ENCODE data around the gene UIMC1. TPM values are rescaled to one million over a fixed set of nuclear protein-coding genes. Genes with fewer than 3 reads are reported as not detected.
A peak's percentile ranks its signal among the peaks of the same experiment; 100 is the strongest.

The UIMC1 gene
- total RNA-seq, 2 donors from 2014 or later = 46.6 to 50.8 TPM

DNA sequence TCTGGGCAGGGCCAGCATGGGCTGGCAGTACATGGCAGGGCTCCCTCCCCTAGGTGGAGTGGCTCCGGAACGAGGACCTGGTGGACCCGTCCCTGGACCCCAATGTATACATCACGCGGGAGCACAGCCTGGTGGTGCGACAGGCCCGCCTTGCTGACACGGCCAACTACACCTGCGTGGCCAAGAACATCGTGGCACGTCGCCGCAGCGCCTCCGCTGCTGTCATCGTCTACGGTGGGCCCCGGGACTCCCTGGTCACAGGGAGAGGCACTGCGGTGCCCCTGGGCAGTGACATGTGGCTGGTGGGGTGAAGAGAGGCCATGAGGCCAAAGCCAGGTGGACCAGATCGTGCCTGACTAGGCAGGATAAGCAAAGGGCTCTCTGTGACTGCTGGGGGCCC is 137.8 kb downstream of the UIMC1 start:
- Histone ChIP-seq H3K27me3 (ENCODE audit: control insufficient read depth, insufficient read depth, low read length, poor library complexity, severe bottlenecking) (peaks cover 7% of the 10 kb centered on the region), H3K4me1 (ENCODE audit: control insufficient read depth, insufficient read depth, low read length) (peaks cover 17% of the 10 kb centered on the region), H3K27ac (ENCODE audit: low read depth, low read length) (no peak overlapping the region), H3K9ac (ENCODE audit: extremely low read depth, low read length, poor library complexity, severe bottlenecking) (no peak overlapping the region), H3K4me3 (ENCODE audit: low read length) (no peak overlapping the region), H3K9me3 (ENCODE audit: control insufficient read depth, low read length) (no peaks in the 10 kb centered on the region), H3K36me3 (ENCODE audit: control insufficient read depth, insufficient read depth, low read length) (no peaks in the 10 kb centered on the region)
- Mint-ChIP-seq H3K4me1 (peaks cover 24% of the 10 kb centered on the region), H3K9me3 (no peaks in the 10 kb centered on the region), H3K36me3 (ENCODE audit: low read depth) (no peaks in the 10 kb centered on the region), H3K27ac (no peak overlapping the region), H3K27me3 (ENCODE audit: insufficient read depth) (peaks cover 13% of the 10 kb centered on the region), H3K4me3 (no peak overlapping the region)
- DNase-seq = no peak
- 95 to 98% methylated on average over 12 to 20 of the region's 20 CpGs for WGBS, 2 experiments (ENCODE audit: insufficient coverage in 1 of 2, insufficient read length in 1 of 2)
- TF ChIP-seq, protein P1, sequence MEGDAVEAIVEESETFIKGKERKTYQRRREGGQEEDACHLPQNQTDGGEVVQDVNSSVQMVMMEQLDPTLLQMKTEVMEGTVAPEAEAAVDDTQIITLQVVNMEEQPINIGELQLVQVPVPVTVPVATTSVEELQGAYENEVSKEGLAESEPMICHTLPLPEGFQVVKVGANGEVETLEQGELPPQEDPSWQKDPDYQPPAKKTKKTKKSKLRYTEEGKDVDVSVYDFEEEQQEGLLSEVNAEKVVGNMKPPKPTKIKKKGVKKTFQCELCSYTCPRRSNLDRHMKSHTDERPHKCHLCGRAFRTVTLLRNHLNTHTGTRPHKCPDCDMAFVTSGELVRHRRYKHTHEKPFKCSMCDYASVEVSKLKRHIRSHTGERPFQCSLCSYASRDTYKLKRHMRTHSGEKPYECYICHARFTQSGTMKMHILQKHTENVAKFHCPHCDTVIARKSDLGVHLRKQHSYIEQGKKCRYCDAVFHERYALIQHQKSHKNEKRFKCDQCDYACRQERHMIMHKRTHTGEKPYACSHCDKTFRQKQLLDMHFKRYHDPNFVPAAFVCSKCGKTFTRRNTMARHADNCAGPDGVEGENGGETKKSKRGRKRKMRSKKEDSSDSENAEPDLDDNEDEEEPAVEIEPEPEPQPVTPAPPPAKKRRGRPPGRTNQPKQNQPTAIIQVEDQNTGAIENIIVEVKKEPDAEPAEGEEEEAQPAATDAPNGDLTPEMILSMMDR (conservative IDR thresholded peaks at IDR 0.05) = no peak

DNA sequence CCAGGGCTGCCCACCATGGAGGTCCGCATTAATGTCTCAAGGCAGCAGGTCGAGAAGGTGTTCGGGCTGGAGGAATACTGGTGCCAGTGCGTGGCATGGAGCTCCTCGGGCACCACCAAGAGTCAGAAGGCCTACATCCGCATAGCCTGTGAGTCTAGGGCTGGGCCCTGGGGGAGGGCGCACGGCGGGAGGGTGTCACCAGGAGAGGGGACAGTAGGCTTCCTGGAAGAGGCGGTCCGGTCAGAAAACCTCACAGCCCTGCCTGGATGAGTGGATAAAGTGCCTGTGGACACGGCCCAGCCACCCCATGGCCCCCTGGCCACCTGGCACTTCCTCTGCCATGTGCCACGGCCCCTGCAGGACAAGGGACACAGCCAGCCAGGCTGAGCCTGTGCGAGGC is 138.5 kb downstream of the UIMC1 start:
- Mint-ChIP-seq H3K9me3 (no peaks in the 10 kb centered on the region), H3K36me3 (ENCODE audit: low read depth) (no peaks in the 10 kb centered on the region), H3K27ac (no peak overlapping the region), H3K4me3 (no peak overlapping the region), H3K4me1 (peaks cover 28% of the 10 kb centered on the region), H3K27me3 (ENCODE audit: insufficient read depth) (peaks cover 13% of the 10 kb centered on the region)
- no peak overlapping the region for H3K9ac ChIP-seq (ENCODE audit: extremely low read depth, low read length, poor library complexity, severe bottlenecking)
- H3K36me3 ChIP-seq (ENCODE audit: control insufficient read depth, insufficient read depth, low read length) = no peaks in the 10 kb centered on the region
- H3K4me3 ChIP-seq (ENCODE audit: low read length) = no peak overlapping the region
- TF ChIP-seq, protein P1 (conservative IDR thresholded peaks at IDR 0.05) = no peak
- H3K27me3 ChIP-seq (ENCODE audit: control insufficient read depth, insufficient read depth, low read length, poor library complexity, severe bottlenecking) = peaks cover 7% of the 10 kb centered on the region
- H3K9me3 ChIP-seq (ENCODE audit: control insufficient read depth, low read length) = no peaks in the 10 kb centered on the region
- no peak overlapping the region for H3K27ac ChIP-seq (ENCODE audit: low read depth, low read length)
- DNase-seq = no peak
- 90 to 95% methylated on average over 8 to 14 of the region's 14 CpGs for WGBS, 2 experiments (ENCODE audit: insufficient coverage in 1 of 2, insufficient read length in 1 of 2)
- H3K4me1 ChIP-seq (ENCODE audit: control insufficient read depth, insufficient read depth, low read length) = peaks cover 17% of the 10 kb centered on the region

DNA sequence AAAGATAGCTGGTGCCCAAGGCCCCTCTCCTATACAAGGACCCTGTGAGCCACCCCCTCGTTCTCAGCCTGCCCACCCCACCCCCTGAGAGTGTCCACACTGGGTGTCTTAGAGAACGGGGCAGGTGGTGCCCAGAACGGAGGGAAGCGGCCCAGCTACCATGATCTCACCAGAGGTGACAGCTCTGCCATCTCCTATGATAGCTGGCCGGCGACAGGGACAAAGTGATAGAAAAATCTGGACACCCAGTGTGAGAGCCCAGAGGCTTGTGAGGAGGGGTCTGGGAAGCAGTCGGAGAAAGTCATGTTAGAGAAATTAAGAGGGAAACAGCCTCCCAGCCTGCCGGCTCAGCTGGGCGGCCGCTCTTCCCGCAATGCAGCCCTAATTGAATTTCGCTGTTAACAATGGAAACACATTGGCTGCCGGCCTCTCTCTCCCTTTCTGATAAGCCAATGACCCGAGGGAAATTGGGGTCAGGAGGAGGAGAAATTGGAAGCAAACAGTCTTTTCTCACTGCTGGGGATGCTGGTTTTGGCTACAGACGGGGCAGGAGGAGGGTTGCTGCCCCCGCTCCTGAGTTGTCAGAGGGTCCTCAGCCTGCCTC is 139.8 kb downstream of the UIMC1 start:
- Mint-ChIP-seq H3K27me3 (ENCODE audit: insufficient read depth) (peaks cover 13% of the 10 kb centered on the region), H3K27ac (no peak overlapping the region)
- no peak overlapping the region for H3K4me3 ChIP-seq (ENCODE audit: low read length)

More for the DNA sequence above, 139.8 kb downstream of the UIMC1 start:
- Histone ChIP-seq H3K27ac (ENCODE audit: low read depth, low read length) (peak overlapping the region; percentile 51), H3K4me1 (ENCODE audit: control insufficient read depth, insufficient read depth, low read length) (peaks cover 20% of the 10 kb centered on the region), H3K9me3 (ENCODE audit: control insufficient read depth, low read length) (no peaks in the 10 kb centered on the region), H3K27me3 (ENCODE audit: control insufficient read depth, insufficient read depth, low read length, poor library complexity, severe bottlenecking) (peaks cover 7% of the 10 kb centered on the region), H3K36me3 (ENCODE audit: control insufficient read depth, insufficient read depth, low read length) (no peaks in the 10 kb centered on the region), H3K9ac (ENCODE audit: extremely low read depth, low read length, poor library complexity, severe bottlenecking) (no peak overlapping the region)
- Mint-ChIP-seq H3K4me1 (peaks cover 30% of the 10 kb centered on the region), H3K9me3 (no peaks in the 10 kb centered on the region), H3K4me3 (peak overlapping the region; percentile 27), H3K36me3 (ENCODE audit: low read depth) (no peaks in the 10 kb centered on the region)
- 25 to 35% methylated on average over 9 to 16 of the region's 16 CpGs for WGBS, 2 experiments (ENCODE audit: insufficient coverage in 1 of 2, insufficient read length in 1 of 2)
- peak; percentile 80 for DNase-seq
- TF ChIP-seq, protein P1 (conservative IDR thresholded peaks at IDR 0.05) = no peak
